DMS114 treated with DMSO at 0.1 percent for 48 hours (cell line): ENCODE results near the gene COL5A3.
"Not testable (repeated sequence)": the region's sequence is repeated elsewhere in the genome, so short reads cannot be mapped to it uniquely, and the experiment has no call there.

Experiments used
- DNase-seq: peaks from one replicate; lab custom pipeline; 2025; ENCODE audit not compliant: unreplicated experiment; lab: John Stamatoyannopoulos, UW

COL5A3 gene

GRCh38 chr19:9940778-9941177 is 69.5 kb downstream of the COL5A3 start:
- no peak for DNase-seq

- no peak for DNase-seq
These were observed 70.9 kb downstream of the COL5A3 start for GRCh38 chr19:9939301-9939913.

GRCh38 chr19:9937001-9937411 is 73.3 kb downstream of the COL5A3 start:
- no peak for DNase-seq

GRCh38 chr19:9936326-9937000 is 73.8 kb downstream of the COL5A3 start, which contains the start of gene OLFM2:
Gene OLFM2, minus strand, starts transcription at chr19:9936515. Its CDS starts 149 bp downstream, at chr19:9936366.
- no peak for DNase-seq

GRCh38 chr19:9935506-9936325 is 74.6 kb downstream of the COL5A3 start:
- no peak for DNase-seq

- DNase-seq = peak; percentile 20
These were observed 76.0 kb downstream of the COL5A3 start for GRCh38 chr19:9934132-9934950.

- no peak for DNase-seq
These were observed 77.5 kb downstream of the COL5A3 start for GRCh38 chr19:9932835-9933234.

- DNase-seq = no peak
These were observed 78.7 kb downstream of the COL5A3 start for GRCh38 chr19:9931629-9932028.

GRCh38 chr19:9923440-9923839 is 86.9 kb downstream of the COL5A3 start:
- no peak for DNase-seq

- not testable (repeated sequence) for DNase-seq
These were observed 87.4 kb downstream of the COL5A3 start for GRCh38 chr19:9922782-9923379.

GRCh38 chr19:9917321-9917720 is 93.0 kb downstream of the COL5A3 start:
- DNase-seq = peak; percentile 58

GRCh38 chr19:9916719-9917118 is 93.6 kb downstream of the COL5A3 start:
- DNase-seq = no peak

- DNase-seq = peak; percentile 44
These were observed 95.7 kb downstream of the COL5A3 start for GRCh38 chr19:9914315-9915207.

GRCh38 chr19:9914001-9914314 is 96.3 kb downstream of the COL5A3 start:
- DNase-seq = no peak

GRCh38 chr19:9913237-9914000 is 96.9 kb downstream of the COL5A3 start:
- DNase-seq = no peak

GRCh38 chr19:9912551-9913236 is 97.6 kb downstream of the COL5A3 start:
- no peak for DNase-seq

GRCh38 chr19:9911524-9912185 is 98.6 kb downstream of the COL5A3 start:
- no peak for DNase-seq

- no peak for DNase-seq
These were observed 99.7 kb downstream of the COL5A3 start for GRCh38 chr19:9910625-9911024.
